Pancreas (tissue), 10 donors: Measurements from ENCODE around the gene CTSZ. TPM values are rescaled to one million over a fixed set of nuclear protein-coding genes. Genes with fewer than 3 reads are reported as not detected.

ENCODE experiments used
- ATAC-seq, 4 donors: fragments of 200-7000 bp; cut with Tn5 transposase; one replicate each; pipeline versions ENCODE4 v1.8.0 to v1.9.1; 2020; ENCODE audit warnings: mild to moderate bottlenecking in 4 of 4, moderate library complexity in 4 of 4
- DNase-seq, 6 donors: peaks; one replicate each; pipeline ENCODE4 v3.0.0-alpha.2; 2020
- FAIRE-seq: peaks from 2 replicates; lab custom pipeline; 2012; peaks lifted over from hg19 to GRCh38; lab: Jason Lieb, UNC
- H3K27ac ChIP-seq, 4 donors: fragments of 200-600 bp; sonication (generic); 1 replicate in 3 of 4; 2 replicates in 1 of 4; pipeline versions ENCODE4 v1.5.0 to v1.8.0; 2020
- H3K27me3 ChIP-seq, 4 donors: fragments of 200-600 bp; one replicate each; pipeline ENCODE4 v1.8.0; 2021
- H3K36me3 ChIP-seq, 3 donors: fragments of 200-600 bp; sonication (generic) in 1 of 3; one replicate each; pipeline versions ENCODE4 v1.5.0 to v1.8.0; 2020 to 2021
- H3K4me1 ChIP-seq, 3 donors: fragments of 200-600 bp; one replicate each; pipeline ENCODE4 v1.8.0; 2021
- H3K4me3 ChIP-seq, 4 donors: fragments of 200-600 bp; sonication (generic) in 2 of 4; one replicate each; pipeline versions ENCODE4 v1.5.0 to v1.8.0; 2020 to 2021
- H3K9me3 ChIP-seq, 4 donors: fragments of 200-600 bp; one replicate each; pipeline ENCODE4 v1.8.0; 2021
- CTCF ChIP-seq, 4 donors: fragments of 200-600 bp; sonication (generic) in 3 of 4; IDR thresholded peaks; one replicate each; pipeline versions ENCODE4 v1.5.0 to v1.8.0; 2021; ENCODE audit warnings: antibody characterized with exemption in 4 of 4
- WGBS, 2 donors: extraction: QIAGEN DNeasy Blood & Tissue Kit; methylation state at CpG; one replicate each; pipeline ENCODE4 v1.1.7; 2013; 5-methylcytosine and 5-hydroxymethylcytosine counted together
- intact Hi-C, 3 donors: fragments of 100-400 bp; cut with DNase I; formaldehyde crosslinking; loops; one replicate each; pipeline versions ENCODE4 v1.11.1 to v1.14.2; 2022
- polyA plus RNA-seq, 2 donors: library from polyadenylated mRNA; stranded (reverse); fragments of 200-250 nt; gene quantifications; one replicate each; pipeline ENCODE4 v1.2.3, GENCODE V29; 2013
- total RNA-seq, 6 donors: library from RNA; stranded (reverse); fragmentation: NEBNext Ultra II Directional in 4 of 6; extraction: Animal tissue kit (Norgen Biotek cat#: 25700) in 4 of 6; gene quantifications; one replicate each; pipeline versions ENCODE4 v1.2.1 to v1.2.4, GENCODE V29; 2021 to 2023
- donor health status: healthy with polysubstance abuse.
- donor health status: DM: no; HTN: no; CAD: no; lungs with moderate emphysema.
- donor health status: DM: no; HTN: no; CAD: no.
- donor health status: control.
- donor health status: control.
- donor health status: Bipolar disorder and iron deficiency.
- donor health status: DM: yes; HTN: yes; CAD: no.
- donor health status: DM: no; HTN: no; CAD: no.
- donor health status: DM: no; HTN: no; CAD: no.
- donor health status: DM: yes; HTN: yes; CAD: no.

Gene CTSZ
- total and polyA plus RNA-seq, 8 donors = 33.7 to 107 (median 51.5) TPM

GRCh38 chr20:58990651-58991445 is 16.2 kb downstream of the CTSZ start:
- ATAC-seq = no peak
- Histone ChIP-seq H3K4me3 (no peak overlapping the region), H3K9me3 (no peaks in the 10 kb centered on the region), H3K27me3 (no peaks in the 10 kb centered on the region), H3K4me1 (peaks cover 0 to 3% (median 0%) of the 10 kb centered on the region in 3 donors), H3K36me3 (peaks cover 4 to 80% (median 34%) of the 10 kb centered on the region in 3 donors), H3K27ac (no peak overlapping the region)
- FAIRE-seq = no peak
- WGBS, 2 donors = 89 to 91% methylated on average over 14 of the region's 14 CpGs
- DNase-seq = peak in 1 of 6 donors; percentile 33
- intact Hi-C loops = no loop called here
- TF ChIP-seq CTCF (IDR thresholded peaks at IDR 0.05) = no peak

GRCh38 chr20:58989196-58989595 is 17.9 kb downstream of the CTSZ start:
- TF ChIP-seq CTCF (IDR thresholded peaks at IDR 0.05) = no peak
- H3K27me3 ChIP-seq = no peaks in the 10 kb centered on the region
- ATAC-seq = no peak
- H3K4me3 ChIP-seq = no peak overlapping the region
- no peak overlapping the region for H3K27ac ChIP-seq
- DNase-seq = peak in 2 of 6 donors; percentile 5 to 11
- H3K9me3 ChIP-seq = no peaks in the 10 kb centered on the region
- peaks cover 4 to 74% (median 34%) of the 10 kb centered on the region in 3 donors for H3K36me3 ChIP-seq
- no peaks in the 10 kb centered on the region for H3K4me1 ChIP-seq
- FAIRE-seq = no peak
- WGBS, 2 donors = 88 to 90% methylated on average over 10 of the region's 10 CpGs
- intact Hi-C loops = no loop called here

- no peak for ATAC-seq
- H3K27ac ChIP-seq = no peak overlapping the region
- intact Hi-C loops = no loop called here
- no peaks in the 10 kb centered on the region for H3K27me3 ChIP-seq
- peak in 2 of 6 donors; percentile 4 to 8 for DNase-seq
- H3K9me3 ChIP-seq = no peaks in the 10 kb centered on the region
- no peak overlapping the region for H3K4me3 ChIP-seq
- 87 to 91% methylated on average over 6 of the region's 6 CpGs for WGBS, 2 donors
- TF ChIP-seq CTCF (IDR thresholded peaks at IDR 0.05) = no peak
- H3K36me3 ChIP-seq = peaks cover 4 to 67% (median 29%) of the 10 kb centered on the region in 3 donors
- no peak for FAIRE-seq
- H3K4me1 ChIP-seq = no peaks in the 10 kb centered on the region
Observed at GRCh38 chr20:58988565-58988882, 18.5 kb downstream of the CTSZ start.

- intact Hi-C loops = no loop called here
Observed at GRCh38 chr20:58987790-58988564, 19.1 kb downstream of the CTSZ start.

More at GRCh38 chr20:58987790-58988564, 19.1 kb downstream of the CTSZ start:
- TF ChIP-seq CTCF (IDR thresholded peaks at IDR 0.05) = no peak
- Histone ChIP-seq H3K36me3 (peaks cover 4 to 62% (median 25%) of the 10 kb centered on the region in 3 donors), H3K27me3 (no peaks in the 10 kb centered on the region), H3K4me1 (no peaks in the 10 kb centered on the region), H3K4me3 (no peak overlapping the region), H3K9me3 (no peaks in the 10 kb centered on the region), H3K27ac (no peak overlapping the region)
- no peak for ATAC-seq
- FAIRE-seq = no peak
- WGBS, 2 donors = 76 to 84% methylated on average over 9 of the region's 9 CpGs
- peak in 2 of 6 donors; percentile 1 to 21 for DNase-seq
